UCSD-AML1 (cell line): ENCODE data around the gene PKP2.
"Not testable (repeated sequence)": the region's sequence is repeated elsewhere in the genome, so short reads cannot be mapped to it uniquely, and the experiment has no call there.

Experiments
- DNase-seq: peaks from one replicate; lab custom pipeline; 2025; ENCODE audit not compliant: unreplicated experiment; lab: John Stamatoyannopoulos, UW

Gene PKP2

GRCh38 chr12:32864731-32865130, 31.8 kb downstream of the PKP2 start:
- no peak for DNase-seq

- no peak for DNase-seq
These were observed 33.4 kb downstream of the PKP2 start for GRCh38 chr12:32863128-32863527.

GRCh38 chr12:32861658-32862057, 34.9 kb downstream of the PKP2 start:
- not testable (repeated sequence) for DNase-seq

GRCh38 chr12:32860192-32860591, 36.4 kb downstream of the PKP2 start:
- no peak for DNase-seq

- no peak for DNase-seq
These were observed 37.2 kb downstream of the PKP2 start for GRCh38 chr12:32859389-32859788.

- no peak for DNase-seq
These were observed 41.9 kb downstream of the PKP2 start for GRCh38 chr12:32854716-32855115.

GRCh38 chr12:32854097-32854496, 42.5 kb downstream of the PKP2 start:
- no peak for DNase-seq

GRCh38 chr12:32847287-32847686, 49.3 kb downstream of the PKP2 start:
- DNase-seq = no peak

GRCh38 chr12:32846053-32846452, 50.5 kb downstream of the PKP2 start:
- no peak for DNase-seq

- no peak for DNase-seq
These were observed 53.0 kb downstream of the PKP2 start for GRCh38 chr12:32843528-32844095.

GRCh38 chr12:32841061-32841460, 55.5 kb downstream of the PKP2 start:
- DNase-seq = no peak

GRCh38 chr12:32839828-32840227, 56.7 kb downstream of the PKP2 start:
- no peak for DNase-seq

GRCh38 chr12:32837974-32838373, 58.6 kb downstream of the PKP2 start:
- no peak for DNase-seq

- no peak for DNase-seq
These were observed 59.9 kb downstream of the PKP2 start for GRCh38 chr12:32836710-32837109.

GRCh38 chr12:32834122-32834521, 62.5 kb downstream of the PKP2 start:
- no peak for DNase-seq

GRCh38 chr12:32828552-32828951, 68.0 kb downstream of the PKP2 start:
- no peak for DNase-seq

- DNase-seq = no peak
These were observed 68.5 kb downstream of the PKP2 start for GRCh38 chr12:32828120-32828519.

GRCh38 chr12:32826807-32827412, 69.7 kb downstream of the PKP2 start:
- DNase-seq = no peak

GRCh38 chr12:32824596-32824995, 72.0 kb downstream of the PKP2 start:
- DNase-seq = no peak

- DNase-seq = no peak
These were observed 74.2 kb downstream of the PKP2 start for GRCh38 chr12:32822344-32822743.

- no peak for DNase-seq
These were observed 74.9 kb downstream of the PKP2 start for GRCh38 chr12:32821710-32822109.

GRCh38 chr12:32821293-32821692, 75.3 kb downstream of the PKP2 start:
- DNase-seq = no peak

GRCh38 chr12:32820376-32820931, 76.1 kb downstream of the PKP2 start:
- DNase-seq = no peak
